ENCODE data around the gene NDUFS1. TPM values are rescaled to one million over a fixed set of nuclear protein-coding genes. Genes with fewer than 3 reads are reported as not detected.

Gene NDUFS1
- total and polyA plus RNA-seq, 2 donors (not counting 1 experiment from before 2014, with no cell fraction given): 12.3 to 46.3 TPM

GRCh38 chr2:206075113-206075512 is 84.1 kb downstream of the NDUFS1 start:
- ChIA-PET POLR2A (no interaction called here), CTCF (no interaction called here)
- peaks cover 100% of the 10 kb centered on the region for H3K79me2 ChIP-seq (ENCODE audit: control insufficient read depth, insufficient read depth, low read length)
- intact Hi-C loops (cut with micrococcal nuclease): no loop called here
- TF ChIP-seq EZH2 (IDR thresholded peaks at IDR 0.05; ENCODE audit: borderline replicate concordance, insufficient read depth, low read depth, low read length, poor library complexity, severe bottlenecking) (no peak), CTCF (IDR thresholded peaks at IDR 0.05) (no peak)
- H3K9me3 Mint-ChIP-seq (ENCODE audit: insufficient read depth): no peaks in the 10 kb centered on the region
- DNase-seq: no peak
- H3K36me3 ChIP-seq (replicated peaks in 1 of 2; ENCODE audit: control extremely low read depth in 1 of 2, control insufficient read depth in 1 of 2, extremely low read depth in 1 of 2, insufficient read depth in 2 of 2, low read length in 1 of 2): peaks cover 0 to 3% of the 10 kb centered on the region in 2 experiments
- H3K4me1 ChIP-seq (ENCODE audit: control insufficient read depth in 2 of 2, insufficient read depth in 2 of 2, low read length in 2 of 2): peaks cover 14 to 16% of the 10 kb centered on the region in 2 donors
- WGBS (ENCODE audit: insufficient coverage): 100% methylated on average over 1 of the region's 1 CpG
- H3K27ac Mint-ChIP-seq: no peak overlapping the region
- no peaks in the 10 kb centered on the region for H3K9me3 ChIP-seq (ENCODE audit: control extremely low read depth in 1 of 3, control insufficient read depth in 2 of 3, insufficient read depth in 1 of 3, low read length in 2 of 3)
- no peak overlapping the region for H2AFZ ChIP-seq (ENCODE audit: insufficient read depth, low read depth, low read length, poor library complexity, severe bottlenecking)
- no peak overlapping the region for H3K4me3 Mint-ChIP-seq
- H3K27me3 Mint-ChIP-seq: no peaks in the 10 kb centered on the region
- H3K4me3 ChIP-seq (ENCODE audit: control extremely low read depth in 1 of 5, extremely low read depth in 1 of 5, insufficient read depth in 1 of 5, low read depth in 2 of 5, low read length in 4 of 5): no peak overlapping the region
- H3K27ac ChIP-seq (ENCODE audit: low read length in 2 of 2): no peak overlapping the region
- H4K20me1 ChIP-seq (ENCODE audit: control insufficient read depth, insufficient read depth, low read length, poor library complexity, severe bottlenecking): peaks cover 82% of the 10 kb centered on the region
- ATAC-seq (ENCODE audit: low read depth): no peak
- H3K4me2 ChIP-seq (replicated peaks; ENCODE audit: low read depth, low read length, poor library complexity, severe bottlenecking): no peak overlapping the region
- no peak overlapping the region for H3K9ac ChIP-seq (ENCODE audit: low read length)
- H3K27me3 ChIP-seq (replicated peaks in 1 of 4; ENCODE audit: control extremely low read depth in 1 of 4, control insufficient read depth in 3 of 4, insufficient read depth in 4 of 4, low read length in 3 of 4): no peaks in the 10 kb centered on the region
- peaks cover 46% of the 10 kb centered on the region for H3K4me1 Mint-ChIP-seq

GRCh38 chr2:206071807-206072206 is 87.4 kb downstream of the NDUFS1 start:
- no peaks in the 10 kb centered on the region for H3K9me3 Mint-ChIP-seq (ENCODE audit: insufficient read depth)
- no peak overlapping the region for H3K4me2 ChIP-seq (replicated peaks; ENCODE audit: low read depth, low read length, poor library complexity, severe bottlenecking)
- H3K4me1 ChIP-seq (ENCODE audit: control insufficient read depth in 2 of 2, insufficient read depth in 2 of 2, low read length in 2 of 2): peaks cover 10 to 13% of the 10 kb centered on the region in 2 donors
- peaks cover 0 to 3% of the 10 kb centered on the region in 2 experiments for H3K36me3 ChIP-seq (replicated peaks in 1 of 2; ENCODE audit: control extremely low read depth in 1 of 2, control insufficient read depth in 1 of 2, extremely low read depth in 1 of 2, insufficient read depth in 2 of 2, low read length in 1 of 2)
- H3K27ac ChIP-seq (ENCODE audit: low read length in 2 of 2): no peak overlapping the region
- H3K79me2 ChIP-seq (ENCODE audit: control insufficient read depth, insufficient read depth, low read length): peaks cover 100% of the 10 kb centered on the region
- ATAC-seq (ENCODE audit: low read depth): no peak
- H3K4me3 ChIP-seq (ENCODE audit: control extremely low read depth in 1 of 5, extremely low read depth in 1 of 5, insufficient read depth in 1 of 5, low read depth in 2 of 5, low read length in 4 of 5): no peak overlapping the region
- intact Hi-C loops (cut with micrococcal nuclease): no loop called here
- H3K4me1 Mint-ChIP-seq: peaks cover 40% of the 10 kb centered on the region
- no peaks in the 10 kb centered on the region for H3K27me3 ChIP-seq (replicated peaks in 1 of 4; ENCODE audit: control extremely low read depth in 1 of 4, control insufficient read depth in 3 of 4, insufficient read depth in 4 of 4, low read length in 3 of 4)
- ChIA-PET CTCF (no interaction called here), POLR2A (no interaction called here)
- TF ChIP-seq CTCF (IDR thresholded peaks at IDR 0.05) (no peak), EZH2 (IDR thresholded peaks at IDR 0.05; ENCODE audit: borderline replicate concordance, insufficient read depth, low read depth, low read length, poor library complexity, severe bottlenecking) (no peak)
- no peaks in the 10 kb centered on the region for H3K27me3 Mint-ChIP-seq
- H3K9me3 ChIP-seq (ENCODE audit: control extremely low read depth in 1 of 3, control insufficient read depth in 2 of 3, insufficient read depth in 1 of 3, low read length in 2 of 3): peaks cover 0 to 3% (median 0%) of the 10 kb centered on the region in 3 donors
- no peak overlapping the region for H2AFZ ChIP-seq (ENCODE audit: insufficient read depth, low read depth, low read length, poor library complexity, severe bottlenecking)
- WGBS (ENCODE audit: insufficient coverage): no CpG with 5 or more reads among the region's 1 CpG
- peaks cover 84% of the 10 kb centered on the region for H4K20me1 ChIP-seq (ENCODE audit: control insufficient read depth, insufficient read depth, low read length, poor library complexity, severe bottlenecking)
- no peak overlapping the region for H3K27ac Mint-ChIP-seq
- no peak overlapping the region for H3K9ac ChIP-seq (ENCODE audit: low read length)
- no peak overlapping the region for H3K4me3 Mint-ChIP-seq
- DNase-seq: no peak

All from B cell (primary cell).